H1 (cell line): ENCODE results near the gene MYH9. TPM values are rescaled to one million over a fixed set of nuclear protein-coding genes. Genes with fewer than 3 reads are reported as not detected.
"Not testable (repeated sequence)": the region's sequence is repeated elsewhere in the genome, so short reads cannot be mapped to it uniquely, and the experiment has no call there.

Source experiments
- CTCF ChIA-PET: fragments of 300-600 bp; sonication (Branson Sonifier 250); formaldehyde crosslinking; loops from one replicate; lab custom pipeline; 2021; ENCODE audit not compliant: partially characterized antibody; lab: Charles Lee
- POLR2A ChIA-PET: fragments of 300-600 bp; sonication (Branson Sonifier 250); formaldehyde crosslinking; loops from one replicate; lab custom pipeline; 2021; ENCODE audit warnings: inconsistent platforms; ENCODE audit not compliant: partially characterized antibody; lab: Charles Lee
- DNase-seq, 2 experiments: peaks; one replicate each; pipeline versions ENCODE4 v3.0.0 to v3.0.0-alpha.2; 2010 to 2022; ENCODE audit warnings: low spot score in 2 of 2, low read depth in 1 of 2, mixed read lengths in 1 of 2
- FAIRE-seq: peaks from 2 replicates; lab custom pipeline; 2011; peaks lifted over from hg19 to GRCh38; lab: Jason Lieb, UNC
- H2AFZ ChIP-seq: 2 replicates; pipeline ENCODE4 v1.8.1; 2012; ENCODE audit warnings: low read length, inconsistent platforms
- H2AK5ac ChIP-seq: 2 replicates; pipeline ENCODE4 v1.6.1; 2013; ENCODE audit warnings: low read depth, low read length
- H2BK120ac ChIP-seq: replicated peaks from 2 replicates; pipeline ENCODE3; 2013; ENCODE audit warnings: low read depth, low read length, inconsistent platforms
- H2BK12ac ChIP-seq: 2 replicates; pipeline ENCODE4 v1.6.1; 2013; ENCODE audit warnings: low read depth, low read length
- H2BK15ac ChIP-seq: 2 replicates; pipeline ENCODE4 v1.6.1; 2013; ENCODE audit warnings: low read length
- H2BK20ac ChIP-seq: 2 replicates; pipeline ENCODE4 v1.6.1; 2013; ENCODE audit warnings: low read length
- H2BK5ac ChIP-seq: 2 replicates; pipeline ENCODE4 v1.6.1; 2013; ENCODE audit warnings: low read depth, low read length
- H3K14ac ChIP-seq: 2 replicates; pipeline ENCODE4 v1.6.1; 2013; ENCODE audit warnings: inconsistent platforms; ENCODE audit not compliant: insufficient read length
- H3K18ac ChIP-seq: 2 replicates; pipeline ENCODE4 v1.6.1; 2013; ENCODE audit warnings: low read length; ENCODE audit errors: extremely low read depth
- H3K23ac ChIP-seq: 2 replicates; pipeline ENCODE4 v1.6.1; 2013; ENCODE audit warnings: inconsistent platforms; ENCODE audit not compliant: insufficient read length
- H3K23me2 ChIP-seq: 2 replicates; pipeline ENCODE4 v1.6.1; 2013; ENCODE audit warnings: low read depth, low read length
- H3K27ac ChIP-seq: 2 replicates; pipeline ENCODE4 v1.6.1; 2011; ENCODE audit warnings: low read depth, low read length, inconsistent platforms
- H3K27me3 ChIP-seq, 4 experiments: replicated peaks in 1 of 4; 1 replicate in 1 of 4; 2 replicates in 3 of 4; pipeline versions ENCODE4 v1.6.1 to v1.8.1; 2011 to 2013; ENCODE audit warnings: low read length in 3 of 4, mild to moderate bottlenecking in 3 of 4, inconsistent platforms in 2 of 4, mixed read lengths in 2 of 4, moderate library complexity in 1 of 4; ENCODE audit not compliant: control insufficient read depth in 3 of 4, insufficient read depth in 3 of 4; ENCODE audit errors: extremely low read depth in 1 of 4
- H3K36me3 ChIP-seq, 4 experiments: 2 replicates each; pipeline versions ENCODE4 v1.6.1 to v1.8.1; 2011 to 2013; ENCODE audit warnings: mild to moderate bottlenecking in 4 of 4, low read length in 3 of 4, moderate library complexity in 2 of 4, control low read depth in 1 of 4, inconsistent platforms in 1 of 4; ENCODE audit not compliant: insufficient read depth in 4 of 4, control insufficient read depth in 2 of 4
- H3K4ac ChIP-seq: replicated peaks from 2 replicates; pipeline ENCODE3; 2013; ENCODE audit warnings: low read length, low read depth, mixed read lengths, inconsistent platforms; ENCODE audit not compliant: insufficient read length
- H3K4me1 ChIP-seq, 4 experiments: replicated peaks in 1 of 4; 1 replicate in 1 of 4; 2 replicates in 3 of 4; pipeline versions ENCODE4 v1.6.1 to v1.8.1; 2011 to 2013; ENCODE audit warnings: low read length in 3 of 4, inconsistent platforms in 2 of 4, mixed read lengths in 1 of 4; ENCODE audit not compliant: insufficient read depth in 4 of 4, control insufficient read depth in 3 of 4
- H3K4me2 ChIP-seq, 2 experiments: 2 replicates each; pipeline versions ENCODE4 v1.6.1 to v1.8.1; 2011 to 2013; ENCODE audit warnings: low read depth in 2 of 2, low read length in 2 of 2, control low read depth in 1 of 2, inconsistent platforms in 1 of 2, mild to moderate bottlenecking in 1 of 2; ENCODE audit not compliant: insufficient read depth in 1 of 2
- H3K4me3 ChIP-seq, 4 experiments: fragments of 200-600, 300-600 bp in 1 of 4; sonication (generic), shearing (Covaris generic), sonication (Bioruptor Twin) in 1 of 4; 2 replicates each; pipeline versions ENCODE4 v1.5.1 to v1.8.1; 2011 to 2016; ENCODE audit warnings: low read length in 4 of 4, low read depth in 3 of 4, control low read depth in 2 of 4, inconsistent platforms in 2 of 4, mild to moderate bottlenecking in 2 of 4, mixed read lengths in 1 of 4, moderate library complexity in 1 of 4; ENCODE audit not compliant: insufficient read depth in 2 of 4; ENCODE audit errors: extremely low read depth in 1 of 4
- H3K56ac ChIP-seq: replicated peaks from 2 replicates; pipeline ENCODE3; 2013; ENCODE audit warnings: low read depth, mild to moderate bottlenecking, mixed read lengths, low read length, inconsistent platforms; ENCODE audit not compliant: insufficient read length
- H3K79me1 ChIP-seq: 2 replicates; pipeline ENCODE4 v1.6.1; 2013; ENCODE audit warnings: low read depth, low read length, control low read depth
- H3K79me2 ChIP-seq, 2 experiments: 2 replicates each; pipeline versions ENCODE4 v1.6.1 to v1.8.1; 2012 to 2013; ENCODE audit warnings: low read length in 2 of 2, mild to moderate bottlenecking in 2 of 2, inconsistent platforms in 1 of 2; ENCODE audit not compliant: insufficient read depth in 2 of 2, control insufficient read depth in 1 of 2
- H3K9ac ChIP-seq, 4 experiments: replicated peaks in 1 of 4; 1 replicate in 1 of 4; 2 replicates in 3 of 4; pipeline versions ENCODE4 v1.6.1 to v1.8.1; 2011 to 2013; ENCODE audit warnings: low read depth in 3 of 4, low read length in 3 of 4, control low read depth in 2 of 4, mild to moderate bottlenecking in 2 of 4, moderate library complexity in 2 of 4, inconsistent platforms in 1 of 4; ENCODE audit errors: extremely low read depth in 1 of 4
- H3K9me3 ChIP-seq, 2 experiments: 2 replicates each; pipeline versions ENCODE4 v1.6.1 to v1.8.1; 2012 to 2013; ENCODE audit warnings: mild to moderate bottlenecking in 2 of 2, moderate library complexity in 2 of 2, control low read depth in 1 of 2, inconsistent platforms in 1 of 2, low read depth in 1 of 2, low read length in 1 of 2, mixed read lengths in 1 of 2; ENCODE audit not compliant: insufficient read depth in 2 of 2
- H4K20me1 ChIP-seq, 2 experiments: replicated peaks in 1 of 2; 2 replicates each; pipeline versions ENCODE3 to v1.8.1; 2011 to 2013; ENCODE audit warnings: inconsistent platforms in 2 of 2, low read length in 2 of 2, mild to moderate bottlenecking in 1 of 2; ENCODE audit not compliant: insufficient read depth in 2 of 2, control insufficient read depth in 1 of 2
- H4K5ac ChIP-seq: 2 replicates; pipeline ENCODE4 v1.6.1; 2013; ENCODE audit warnings: low read length, low read depth, mixed read lengths, inconsistent platforms; ENCODE audit not compliant: insufficient read length
- H4K8ac ChIP-seq: 2 replicates; pipeline ENCODE4 v1.8.0; 2013; ENCODE audit warnings: mild to moderate bottlenecking, moderate library complexity, low read length, inconsistent platforms; ENCODE audit not compliant: insufficient read depth; ENCODE audit errors: extremely low read depth
- H4K91ac ChIP-seq: replicated peaks from 2 replicates; pipeline ENCODE3; 2013; ENCODE audit warnings: low read length, mixed read lengths, inconsistent platforms; ENCODE audit not compliant: insufficient read length
- WGBS, 2 experiments: shearing (Covaris generic) in 1 of 2; methylation state at CpG; one replicate each; pipeline versions ENCODE4 v1.1.6 to v1.1.7; 2013 to 2015; ENCODE audit warnings: low lambda C conversion rate in 2 of 2, mixed read lengths in 2 of 2, inconsistent platforms in 1 of 2, low coverage in 1 of 2, missing lambda C conversion rate in 1 of 2; ENCODE audit not compliant: insufficient replicate concordance in 2 of 2, insufficient coverage in 1 of 2, insufficient read length in 1 of 2; ENCODE audit errors: extremely low coverage in 1 of 2, missing lambda C conversion rate in 1 of 2; 5-methylcytosine and 5-hydroxymethylcytosine counted together
- polyA plus RNA-seq, 7 experiments: library from polyadenylated mRNA; depleted of rRNA in 3 of 7; stranded (reverse) in 5 of 7; unstranded in 2 of 7; fragments of >200 nt in 5 of 7; fragments of 200-250 nt in 2 of 7; gene quantifications; 1 replicate in 5 of 7; 2 replicates in 1 of 7; 4 replicates in 1 of 7; pipeline versions ENCODE4 v1.2.1 to v1.2.3, GENCODE V29; 2011 to 2013; ENCODE audit warnings: missing spikeins in 2 of 7, mixed read lengths in 2 of 7
- total RNA-seq: library from RNA; stranded (reverse); fragmentation: NEBNext Ultra II Directional; extraction: Animal tissue kit (Norgen Biotek cat#: 25700); gene quantifications from 2 replicates; pipeline ENCODE4 v1.2.1, GENCODE V29; 2021

MYH9 gene
- total and polyA plus RNA-seq, 2 of the 8 experiments (the other 6 are each of a cell fraction or from before 2014, with no cell fraction given): 24.9 to 322 TPM

GRCh38 chr22:36255572-36255971 is 132.2 kb downstream of the MYH9 start:
- H2BK12ac ChIP-seq, H2AK5ac ChIP-seq, H3K9ac ChIP-seq, H3K27me3 ChIP-seq, H3K79me1 ChIP-seq, DNase-seq, H3K23me2 ChIP-seq, H2BK5ac ChIP-seq, H3K36me3 ChIP-seq, H3K4me3 ChIP-seq, H4K5ac ChIP-seq, H3K27ac ChIP-seq, POLR2A ChIA-PET, H4K8ac ChIP-seq, H3K56ac ChIP-seq, H3K18ac ChIP-seq, H3K23ac ChIP-seq, H2BK20ac ChIP-seq, H2AFZ ChIP-seq, H3K14ac ChIP-seq, FAIRE-seq, H3K9me3 ChIP-seq, H4K20me1 ChIP-seq, H4K91ac ChIP-seq, H3K4ac ChIP-seq, H2BK15ac ChIP-seq, H2BK120ac ChIP-seq, H3K79me2 ChIP-seq, H3K4me2 ChIP-seq: not testable (repeated sequence)
- WGBS, 2 experiments: no CpG with 5 or more reads among the region's 5 CpGs
- H3K4me1 ChIP-seq: peaks cover 7 to 19% (median 10%) of the 10 kb centered on the region in 4 experiments
- CTCF ChIA-PET: interaction anchor here (1.3 kb wide), 1 partner anchor 11 kb away, joined by 4 read pairs; no protein-coding TSS in a partner anchor
